ENCODE results near the gene TIMP3. TPM values are rescaled to one million over a fixed set of nuclear protein-coding genes. Genes with fewer than 3 reads are reported as not detected.

Gene TIMP3
- total RNA-seq, 1 donor from 2014 or later = 8.3 TPM

GRCh38 chr22:32808038-32808445, 6.5 kb downstream of the TIMP3 start:
- DNase-seq (ENCODE audit: low read depth) = no peak
- no peak overlapping the region for H3K4me3 ChIP-seq (ENCODE audit: low read depth, low read length)
- TF ChIP-seq CTCF (conservative IDR thresholded peaks at IDR 0.05; ENCODE audit: low read depth, low read length) = no peak

GRCh38 chr22:32809786-32810554, 8.5 kb downstream of the TIMP3 start:
- H3K4me3 ChIP-seq (ENCODE audit: low read depth, low read length) = no peak overlapping the region
- no peak for TF ChIP-seq CTCF (conservative IDR thresholded peaks at IDR 0.05; ENCODE audit: low read depth, low read length)
- DNase-seq (ENCODE audit: low read depth) = no peak

- no peak for DNase-seq (ENCODE audit: low read depth)
- no peak for TF ChIP-seq CTCF (conservative IDR thresholded peaks at IDR 0.05; ENCODE audit: low read depth, low read length)
- H3K4me3 ChIP-seq (ENCODE audit: low read depth, low read length) = no peak overlapping the region
These were observed 9.1 kb downstream of the TIMP3 start for GRCh38 chr22:32810555-32811133.

- H3K4me3 ChIP-seq (ENCODE audit: low read depth, low read length) = no peak overlapping the region
- TF ChIP-seq CTCF (conservative IDR thresholded peaks at IDR 0.05; ENCODE audit: low read depth, low read length) = no peak
These were observed 10.5 kb downstream of the TIMP3 start for GRCh38 chr22:32811788-32812545.

GRCh38 chr22:32814285-32814860, 12.9 kb downstream of the TIMP3 start:
- DNase-seq (ENCODE audit: low read depth) = no peak
- no peak overlapping the region for H3K4me3 ChIP-seq (ENCODE audit: low read depth, low read length)
- TF ChIP-seq CTCF (conservative IDR thresholded peaks at IDR 0.05; ENCODE audit: low read depth, low read length) = no peak

More at GRCh38 chr22:32811788-32812545, 10.5 kb downstream of the TIMP3 start:
- DNase-seq (ENCODE audit: low read depth) = no peak

GRCh38 chr22:32815059-32815458, 13.6 kb downstream of the TIMP3 start:
- no peak for DNase-seq (ENCODE audit: low read depth)
- H3K4me3 ChIP-seq (ENCODE audit: low read depth, low read length) = no peak overlapping the region
- no peak for TF ChIP-seq CTCF (conservative IDR thresholded peaks at IDR 0.05; ENCODE audit: low read depth, low read length)
